CD4-positive, CD25-positive, alpha-beta regulatory T cell (primary cell): Measurements from ENCODE around the gene KRT14. TPM values are rescaled to one million over a fixed set of nuclear protein-coding genes. Genes with fewer than 3 reads are reported as not detected.
"Not testable (repeated sequence)": the region's sequence is repeated elsewhere in the genome, so short reads cannot be mapped to it uniquely, and the experiment has no call there.

Source experiments
- ATAC-seq, 2 donors: fragments of 150-1000 bp; cut with Tn5 transposase; one replicate each; pipeline ENCODE4 v1.10.0; 2021; ENCODE audit warnings: low read depth in 2 of 2, moderate number of reproducible peaks in 2 of 2, moderate library complexity in 1 of 2
- DNase-seq, 3 donors: peaks; one replicate each; pipeline versions ENCODE4 v3.0.0 to v3.0.0-alpha.2; 2012 to 2022; ENCODE audit warnings: mixed read lengths in 1 of 3
- H3K27ac ChIP-seq: one replicate; pipeline ENCODE4 v1.7.0; 2013; ENCODE audit warnings: mild to moderate bottlenecking, low read length; ENCODE audit not compliant: insufficient read depth, poor library complexity, severe bottlenecking
- H3K27me3 ChIP-seq: one replicate; pipeline ENCODE4 v1.7.0; 2013; ENCODE audit warnings: low read length; ENCODE audit not compliant: control insufficient read depth, insufficient read depth
- H3K36me3 ChIP-seq: one replicate; pipeline ENCODE4 v1.7.0; 2013; ENCODE audit warnings: mild to moderate bottlenecking, low read length, moderate library complexity; ENCODE audit not compliant: control insufficient read depth, insufficient read depth
- H3K4me1 ChIP-seq: 2 replicates; pipeline ENCODE4 v1.7.0; 2013; ENCODE audit warnings: mild to moderate bottlenecking, low read length; ENCODE audit not compliant: insufficient read depth, control insufficient read depth, poor library complexity, severe bottlenecking
- H3K4me3 ChIP-seq: one replicate; pipeline ENCODE4 v1.7.0; 2013; ENCODE audit warnings: low read depth, mild to moderate bottlenecking, low read length, moderate library complexity
- H3K9me3 ChIP-seq, 2 experiments: 1 replicate in 1 of 2; 2 replicates in 1 of 2; pipeline ENCODE4 v1.7.0; 2013; ENCODE audit warnings: low read length in 2 of 2, mild to moderate bottlenecking in 1 of 2, moderate library complexity in 1 of 2; ENCODE audit not compliant: control insufficient read depth in 2 of 2
- H3K27ac Mint-ChIP-seq, 3 donors: one replicate each; pipeline ENCODE4 v1.8.0; 2020 to 2022; ENCODE audit warnings: mild to moderate bottlenecking in 3 of 3, mixed read lengths in 3 of 3, moderate library complexity in 2 of 3
- H3K27me3 Mint-ChIP-seq: one replicate; pipeline ENCODE4 v1.8.0; 2022; ENCODE audit warnings: mild to moderate bottlenecking, mixed read lengths
- H3K36me3 Mint-ChIP-seq: one replicate; pipeline ENCODE4 v1.8.0; 2020; ENCODE audit warnings: mixed read lengths
- H3K4me1 Mint-ChIP-seq, 4 donors: one replicate each; pipeline ENCODE4 v1.8.0; 2020 to 2022; ENCODE audit warnings: mixed read lengths in 4 of 4, mild to moderate bottlenecking in 1 of 4
- H3K4me3 Mint-ChIP-seq, 4 donors: one replicate each; pipeline ENCODE4 v1.8.0; 2020 to 2022; ENCODE audit warnings: mild to moderate bottlenecking in 4 of 4, mixed read lengths in 4 of 4, moderate library complexity in 3 of 4
- H3K9me3 Mint-ChIP-seq, 7 donors: one replicate each; pipeline ENCODE4 v1.8.0; 2020 to 2022; ENCODE audit warnings: mixed read lengths in 7 of 7, mild to moderate bottlenecking in 3 of 7, moderate library complexity in 2 of 7
- polyA plus RNA-seq, 4 donors: library from polyadenylated mRNA; unstranded; fragments of 300-500 nt; fragmentation: Illumina TruSeq; gene quantifications; one replicate each; pipeline ENCODE4 v1.2.3, GENCODE V29; 2021
- total RNA-seq: library from RNA; stranded (reverse); gene quantifications from one replicate; pipeline ENCODE4 v1.2.3, GENCODE V29; 2022

The KRT14 gene
- total and polyA plus RNA-seq, 5 donors from 2014 or later, result not detected

GRCh38 chr17:41625602-41626001, 38.9 kb upstream of the KRT14 start:
- H3K4me1 ChIP-seq, result no peaks in the 10 kb centered on the region
- H3K9me3 Mint-ChIP-seq, result no peaks in the 10 kb centered on the region
- H3K36me3 Mint-ChIP-seq, result no peaks in the 10 kb centered on the region
- no peak overlapping the region for H3K4me3 ChIP-seq
- no peaks in the 10 kb centered on the region for H3K27me3 Mint-ChIP-seq
- ATAC-seq, result no peak
- H3K27me3 ChIP-seq, result no peaks in the 10 kb centered on the region
- no peak overlapping the region for H3K27ac ChIP-seq
- H3K4me3 Mint-ChIP-seq, result no peak overlapping the region
- H3K9me3 ChIP-seq, result no peaks in the 10 kb centered on the region
- no peaks in the 10 kb centered on the region for H3K36me3 ChIP-seq
- no peak for DNase-seq
- no peaks in the 10 kb centered on the region for H3K4me1 Mint-ChIP-seq
- H3K27ac Mint-ChIP-seq, result no peak overlapping the region

- Mint-ChIP-seq H3K9me3 (peaks cover 0 to 2% (median 0%) of the 10 kb centered on the region in 7 donors), H3K36me3 (no peaks in the 10 kb centered on the region), H3K27me3 (no peaks in the 10 kb centered on the region), H3K4me3 (no peak within 1 kb of the TSS), H3K27ac (no peak within 1 kb of the TSS), H3K4me1 (no peaks in the 10 kb centered on the region)
- no peak within 1 kb of the TSS for H3K4me3 ChIP-seq
- DNase-seq (no peak), ATAC-seq (no peak)
- no peaks in the 10 kb centered on the region for H3K27me3 ChIP-seq
- H3K4me1 ChIP-seq, result no peaks in the 10 kb centered on the region
- H3K36me3 ChIP-seq, result no peaks in the 10 kb centered on the region
- H3K27ac ChIP-seq, result no peak within 1 kb of the TSS
- no peaks in the 10 kb centered on the region for H3K9me3 ChIP-seq
These were observed 37.8 kb upstream of the KRT14 start, which contains the start of gene KRT17 for GRCh38 chr17:41624208-41625101. KRT17 (minus strand) TSS chr17:41624575; CDS start chr17:41624509, 66 bp downstream.

GRCh38 chr17:41623184-41623861, 36.6 kb upstream of the KRT14 start:
- not testable (repeated sequence) for ATAC-seq, H3K27me3 ChIP-seq, H3K36me3 ChIP-seq, H3K4me1 ChIP-seq, H3K36me3 Mint-ChIP-seq, H3K27me3 Mint-ChIP-seq, H3K9me3 ChIP-seq, H3K4me1 Mint-ChIP-seq, H3K4me3 ChIP-seq, H3K9me3 Mint-ChIP-seq, DNase-seq, H3K27ac Mint-ChIP-seq, H3K4me3 Mint-ChIP-seq, H3K27ac ChIP-seq

- peak overlapping the region in 1 of 3 donors; percentile 15 for H3K27ac Mint-ChIP-seq
- H3K36me3 ChIP-seq, H3K9me3 Mint-ChIP-seq, DNase-seq, H3K4me1 Mint-ChIP-seq, H3K27me3 ChIP-seq, H3K36me3 Mint-ChIP-seq, H3K27ac ChIP-seq, ATAC-seq, H3K4me1 ChIP-seq, H3K9me3 ChIP-seq, H3K4me3 ChIP-seq, H3K27me3 Mint-ChIP-seq, H3K4me3 Mint-ChIP-seq: not testable (repeated sequence)
These were observed 35.9 kb upstream of the KRT14 start for GRCh38 chr17:41622340-41623183.

GRCh38 chr17:41621916-41622315, 35.2 kb upstream of the KRT14 start:
- H3K4me1 Mint-ChIP-seq, result no peaks in the 10 kb centered on the region
- H3K27ac ChIP-seq, result no peak overlapping the region

GRCh38 chr17:41621435-41621817, 34.7 kb upstream of the KRT14 start:
- not testable (repeated sequence) for H3K4me1 Mint-ChIP-seq, H3K27me3 Mint-ChIP-seq, H3K27ac ChIP-seq, H3K27me3 ChIP-seq, H3K36me3 Mint-ChIP-seq, ATAC-seq, H3K27ac Mint-ChIP-seq, H3K4me3 ChIP-seq, H3K36me3 ChIP-seq, H3K9me3 ChIP-seq, DNase-seq, H3K9me3 Mint-ChIP-seq, H3K4me1 ChIP-seq, H3K4me3 Mint-ChIP-seq

More at GRCh38 chr17:41621916-41622315, 35.2 kb upstream of the KRT14 start:
- Histone ChIP-seq H3K27me3 (no peaks in the 10 kb centered on the region), H3K9me3 (no peaks in the 10 kb centered on the region), H3K36me3 (no peaks in the 10 kb centered on the region), H3K4me1 (no peaks in the 10 kb centered on the region), H3K4me3 (no peak overlapping the region)
- H3K36me3 Mint-ChIP-seq, result no peaks in the 10 kb centered on the region
- no peaks in the 10 kb centered on the region for H3K27me3 Mint-ChIP-seq
- peak overlapping the region in 1 of 3 donors; percentile 15 for H3K27ac Mint-ChIP-seq
- DNase-seq (no peak), ATAC-seq (no peak)
- H3K4me3 Mint-ChIP-seq, result no peak overlapping the region
- H3K9me3 Mint-ChIP-seq, result peaks cover 0 to 2% (median 0%) of the 10 kb centered on the region in 7 donors

- DNase-seq, result no peak
- Histone ChIP-seq H3K27me3 (no peaks in the 10 kb centered on the region), H3K4me3 (no peak overlapping the region), H3K4me1 (no peaks in the 10 kb centered on the region), H3K27ac (no peak overlapping the region), H3K9me3 (no peaks in the 10 kb centered on the region), H3K36me3 (no peaks in the 10 kb centered on the region)
- no peaks in the 10 kb centered on the region for H3K36me3 Mint-ChIP-seq
- no peak for ATAC-seq
- H3K27ac Mint-ChIP-seq, result peak overlapping the region in 1 of 3 donors; percentile 29
- no peak overlapping the region for H3K4me3 Mint-ChIP-seq
- no peaks in the 10 kb centered on the region for H3K4me1 Mint-ChIP-seq
- H3K9me3 Mint-ChIP-seq, result peaks cover 0 to 2% (median 0%) of the 10 kb centered on the region in 7 donors
- no peaks in the 10 kb centered on the region for H3K27me3 Mint-ChIP-seq
These were observed 34.1 kb upstream of the KRT14 start for GRCh38 chr17:41620583-41621434.
